ENCODE results near the gene BAD. TPM values are rescaled to one million over a fixed set of nuclear protein-coding genes. Genes with fewer than 3 reads are reported as not detected.

Gene BAD
- total RNA-seq, 1 donor from 2014 or later: 83.5 TPM

GRCh38 chr11:64243236-64243854, 41.1 kb downstream of the BAD start:
- DNase-seq (ENCODE audit: extremely low spot score in 2 of 2): no peak
- Histone ChIP-seq H3K36me3 (peaks cover 0 to 19% of the 10 kb centered on the region in 2 donors), H3K9me3 (no peaks in the 10 kb centered on the region), H3K27ac (peak overlapping the region; percentile 100), H3K4me3 (no peak overlapping the region), H3K27me3 (no peaks in the 10 kb centered on the region), H3K4me1 (peaks cover 51% of the 10 kb centered on the region)
- intact Hi-C loops (cut with DNase I): no loop called here
- TF ChIP-seq CTCF (IDR thresholded peaks at IDR 0.05) (no peak), POLR2AphosphoS5 (IDR thresholded peaks at IDR 0.05; ENCODE audit: insufficient read depth in 1 of 2, low read depth in 1 of 2) (no peak), POLR2A (IDR thresholded peaks at IDR 0.05) (no peak)

DNA sequence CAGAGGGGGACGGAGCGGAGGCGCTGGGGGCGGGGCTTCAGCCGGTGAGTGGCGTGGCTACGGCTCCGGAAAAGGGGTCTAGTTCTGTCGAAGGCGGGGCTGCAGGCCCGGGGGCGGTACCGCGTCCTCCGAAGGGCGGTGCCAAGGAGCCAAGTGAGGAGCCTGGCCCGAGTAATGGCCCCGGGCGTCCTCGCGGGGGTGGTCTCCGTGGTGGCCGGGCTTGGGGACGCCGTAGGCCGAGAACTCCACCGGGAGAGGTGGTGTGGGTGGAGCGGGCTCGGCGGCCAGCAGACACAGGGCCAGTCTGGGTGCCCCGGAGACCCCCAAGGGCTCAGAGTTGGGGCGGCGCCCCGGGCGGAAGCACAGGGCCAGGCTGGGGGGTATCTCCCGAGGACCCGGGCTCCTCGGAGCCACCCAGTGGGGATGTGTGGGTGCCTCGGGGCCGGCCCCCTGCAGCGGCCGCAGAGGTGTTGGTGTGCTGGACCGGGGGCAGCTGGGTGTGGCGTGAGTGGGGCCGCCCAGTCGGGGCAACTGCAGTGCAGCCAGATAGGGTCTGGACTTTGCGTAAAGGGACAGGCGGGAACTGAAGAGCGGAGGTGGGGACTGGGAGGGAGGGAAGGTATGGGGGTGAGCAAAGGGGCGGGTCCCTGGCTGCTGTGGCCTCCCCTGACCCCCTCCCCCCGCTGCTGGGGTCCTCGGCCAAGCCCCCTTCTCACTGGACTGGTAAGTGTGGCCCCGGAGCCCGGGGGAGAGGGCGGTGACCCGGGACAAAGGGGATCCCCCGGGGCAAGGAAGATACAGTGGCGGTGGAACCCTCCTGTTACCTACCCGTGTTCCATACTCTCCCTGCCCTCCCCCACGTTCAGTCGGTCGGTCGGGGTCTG, 42.7 kb downstream of the BAD start:
- Histone ChIP-seq H3K36me3 (peaks cover 0 to 30% of the 10 kb centered on the region in 2 donors), H3K27ac (peak overlapping the region; percentile 100), H3K9me3 (no peaks in the 10 kb centered on the region), H3K27me3 (no peaks in the 10 kb centered on the region), H3K4me3 (peak overlapping the region; percentile 87 to 99), H3K4me1 (peaks cover 61% of the 10 kb centered on the region)
- TF ChIP-seq POLR2A (IDR thresholded peaks at IDR 0.05) (peak in 1 of 2 donors; percentile 86), CTCF (IDR thresholded peaks at IDR 0.05) (no peak), POLR2AphosphoS5 (IDR thresholded peaks at IDR 0.05; ENCODE audit: insufficient read depth in 1 of 2, low read depth in 1 of 2) (peak; percentile 68 to 92)
- no peak for DNase-seq (ENCODE audit: extremely low spot score in 2 of 2)
- intact Hi-C loops (cut with DNase I): loop anchor here (2.0 kb wide), 1 partner anchor 75 kb away; the partner anchor contains the start of gene TRMT112

DNA sequence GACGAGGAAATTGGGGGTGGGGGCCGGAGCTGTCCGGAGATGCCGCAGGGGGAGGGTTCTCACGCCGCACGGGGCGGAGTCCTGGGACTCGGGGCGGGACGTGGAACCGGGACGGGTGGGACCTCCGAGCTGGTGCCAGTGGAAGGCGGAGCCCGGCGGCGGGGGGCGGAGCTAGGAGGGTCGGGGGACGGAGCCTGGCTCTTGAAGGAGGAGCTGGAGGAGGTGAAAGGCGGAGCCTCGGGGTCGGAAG, 43.3 kb downstream of the BAD start:
- H3K4me3 ChIP-seq: peak overlapping the region; percentile 87 to 99
- H3K27me3 ChIP-seq: no peaks in the 10 kb centered on the region
- H3K36me3 ChIP-seq: peaks cover 0 to 30% of the 10 kb centered on the region in 2 donors
- H3K4me1 ChIP-seq: peaks cover 61% of the 10 kb centered on the region
- H3K27ac ChIP-seq: peak overlapping the region; percentile 100
- intact Hi-C loops (cut with DNase I): loop anchor here (2.0 kb wide), 1 partner anchor 76 kb away; the partner anchor contains the start of gene TRMT112
- no peaks in the 10 kb centered on the region for H3K9me3 ChIP-seq
- TF ChIP-seq CTCF (IDR thresholded peaks at IDR 0.05) (no peak), POLR2AphosphoS5 (IDR thresholded peaks at IDR 0.05; ENCODE audit: insufficient read depth in 1 of 2, low read depth in 1 of 2) (no peak), POLR2A (IDR thresholded peaks at IDR 0.05) (no peak)
- DNase-seq (ENCODE audit: extremely low spot score in 2 of 2): peak; percentile 99 to 100

GRCh38 chr11:64240435-64241240, 43.8 kb downstream of the BAD start, which contains the start of gene FKBP2:
Gene FKBP2 (plus strand): TSS chr11:64241095. CDS start chr11:64242388, 1,293 bp downstream.
- Histone ChIP-seq H3K27me3 (no peaks in the 10 kb centered on the region), H3K9me3 (no peaks in the 10 kb centered on the region), H3K4me1 (peaks cover 61% of the 10 kb centered on the region), H3K27ac (peak within 1 kb of the TSS; percentile 100), H3K36me3 (peaks cover 0 to 30% of the 10 kb centered on the region in 2 donors), H3K4me3 (peak within 1 kb of the TSS; percentile 87 to 99)
- DNase-seq (ENCODE audit: extremely low spot score in 2 of 2): peak in 1 of 2 donors; percentile 99
- TF ChIP-seq CTCF (IDR thresholded peaks at IDR 0.05) (no peak), POLR2A (IDR thresholded peaks at IDR 0.05) (peak in 1 of 2 donors; percentile 65), POLR2AphosphoS5 (IDR thresholded peaks at IDR 0.05; ENCODE audit: insufficient read depth in 1 of 2, low read depth in 1 of 2) (peak; percentile 85 to 98)
- intact Hi-C loops (cut with DNase I): loop anchor here (2.0 kb wide), 1 partner anchor 76 kb away; the partner anchor contains the start of gene TRMT112
